ENCODE measurements around the gene TOR1A.

GRCh38 chr9:129849901-129850300, 26.0 kb upstream of the TOR1A start:
- no peak for TF ChIP-seq CTCF (IDR thresholded peaks at IDR 0.05)
- no peak for TF ChIP-seq POLR2A (IDR thresholded peaks at IDR 0.05)

Data from Peyer's patch (tissue), 4 donors.